ENCODE measurements around the gene GPR18.

- TF ChIP-seq, protein P1, sequence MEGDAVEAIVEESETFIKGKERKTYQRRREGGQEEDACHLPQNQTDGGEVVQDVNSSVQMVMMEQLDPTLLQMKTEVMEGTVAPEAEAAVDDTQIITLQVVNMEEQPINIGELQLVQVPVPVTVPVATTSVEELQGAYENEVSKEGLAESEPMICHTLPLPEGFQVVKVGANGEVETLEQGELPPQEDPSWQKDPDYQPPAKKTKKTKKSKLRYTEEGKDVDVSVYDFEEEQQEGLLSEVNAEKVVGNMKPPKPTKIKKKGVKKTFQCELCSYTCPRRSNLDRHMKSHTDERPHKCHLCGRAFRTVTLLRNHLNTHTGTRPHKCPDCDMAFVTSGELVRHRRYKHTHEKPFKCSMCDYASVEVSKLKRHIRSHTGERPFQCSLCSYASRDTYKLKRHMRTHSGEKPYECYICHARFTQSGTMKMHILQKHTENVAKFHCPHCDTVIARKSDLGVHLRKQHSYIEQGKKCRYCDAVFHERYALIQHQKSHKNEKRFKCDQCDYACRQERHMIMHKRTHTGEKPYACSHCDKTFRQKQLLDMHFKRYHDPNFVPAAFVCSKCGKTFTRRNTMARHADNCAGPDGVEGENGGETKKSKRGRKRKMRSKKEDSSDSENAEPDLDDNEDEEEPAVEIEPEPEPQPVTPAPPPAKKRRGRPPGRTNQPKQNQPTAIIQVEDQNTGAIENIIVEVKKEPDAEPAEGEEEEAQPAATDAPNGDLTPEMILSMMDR (conservative IDR thresholded peaks at IDR 0.05) = no peak
- no peak for TF ChIP-seq EZH2 (IDR thresholded peaks at IDR 0.05; ENCODE audit: low read depth)
Measured at GRCh38 chr13:99226513-99226912, 31.7 kb downstream of the GPR18 start.

All from PC-9 (cell line).